ENCODE measurements around the gene KRTDAP.

DNA sequence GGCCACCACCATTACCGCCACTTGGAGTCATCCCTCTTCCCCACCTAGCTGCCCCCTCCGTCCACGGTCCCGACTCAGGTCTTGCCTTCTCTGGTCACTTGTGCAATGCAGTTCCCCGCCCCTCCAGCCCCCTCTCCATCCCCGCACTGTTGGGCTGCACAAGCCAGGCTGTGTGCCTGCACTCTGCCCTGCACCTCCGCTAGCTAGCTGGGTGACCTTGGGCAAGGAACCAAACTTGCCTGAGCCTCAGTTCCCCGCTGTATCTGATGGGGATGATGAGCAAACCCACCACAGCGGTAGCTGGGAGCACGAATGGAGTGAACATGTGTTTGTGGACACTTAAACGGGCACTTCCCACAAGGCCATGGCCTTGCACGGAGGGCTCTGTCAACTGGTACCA is 49.6 kb upstream of the KRTDAP start:
- TF ChIP-seq RFX5 (IDR thresholded peaks at IDR 0.05; ENCODE audit: low read depth, low read length) (no peak), SUZ12 (IDR thresholded peaks at IDR 0.05; ENCODE audit: unreplicated experiment) (no peak), SP1 (IDR thresholded peaks at IDR 0.05; ENCODE audit: low read depth, low read length) (no peak), USF2 (IDR thresholded peaks at IDR 0.05; ENCODE audit: borderline replicate concordance, low read depth, low read length) (no peak), EP300 (IDR thresholded peaks at IDR 0.05; ENCODE audit: borderline replicate concordance in 1 of 2, control insufficient read depth in 1 of 2, low read depth in 2 of 2, low read length in 2 of 2) (no peak)

Measured in GM12878 (cell line).